ENCODE results near the gene FAM78A.

FAM78A gene

DNA sequence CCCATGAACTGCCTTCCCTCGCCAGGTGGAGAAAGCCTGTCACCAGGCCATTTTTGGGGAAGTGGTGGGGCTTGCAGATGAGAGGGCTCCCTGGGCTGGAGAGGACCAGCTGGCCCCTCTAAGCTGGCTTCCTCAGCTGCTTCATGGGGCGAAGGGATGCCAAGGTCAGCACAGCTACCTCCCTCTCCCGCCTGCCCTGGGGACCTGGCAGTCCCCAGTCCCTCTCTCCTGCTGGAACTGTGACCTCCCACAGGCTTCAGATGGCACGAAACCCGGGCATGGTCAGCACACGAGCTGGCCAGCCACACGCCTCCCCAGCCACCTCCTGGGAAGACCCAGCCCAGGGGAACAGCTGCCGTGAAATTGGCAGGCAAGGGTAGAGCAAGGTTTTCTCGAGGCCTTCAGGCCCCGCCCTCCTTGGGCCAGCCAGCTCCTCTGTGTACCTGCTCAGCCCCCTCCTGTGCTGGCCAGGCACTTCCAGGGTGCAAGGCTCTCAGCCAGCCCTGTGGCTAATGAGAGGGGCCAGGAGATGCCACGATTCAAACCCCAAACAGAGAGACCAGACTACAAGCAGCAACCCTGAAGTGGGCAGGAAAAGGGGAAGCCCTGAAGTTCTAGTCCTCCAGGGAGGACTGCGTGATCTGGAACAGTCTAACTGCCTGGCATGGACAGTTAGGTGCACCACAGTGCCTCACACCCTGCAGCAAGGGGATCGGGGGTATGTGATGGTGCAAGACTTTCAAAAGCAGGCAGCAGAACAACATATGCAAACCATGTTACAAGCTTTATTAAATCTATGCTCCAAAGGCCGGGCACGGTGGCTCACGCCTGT lies 26.1 kb upstream of the FAM78A start:
- DNase-seq: no peak

DNA sequence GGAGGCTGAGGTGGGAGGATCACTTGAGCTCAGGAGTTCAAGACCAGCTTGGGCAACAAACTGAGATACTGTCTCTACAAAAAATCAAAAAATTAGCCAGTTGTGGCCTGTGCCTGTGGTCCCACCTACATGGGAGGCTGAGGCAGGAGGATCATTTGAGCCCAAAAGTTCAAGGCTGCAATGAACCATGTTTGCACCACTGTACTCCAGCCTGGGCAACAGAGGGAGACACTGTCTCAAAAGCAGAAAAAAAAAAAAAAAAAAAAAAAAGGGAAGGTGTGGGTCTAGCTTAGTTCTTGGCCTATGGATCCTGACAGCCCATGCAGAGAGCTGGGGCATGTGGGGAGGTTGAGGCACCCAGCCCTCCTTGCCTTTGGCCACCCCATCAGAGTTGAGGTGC lies 24.1 kb upstream of the FAM78A start:
- DNase-seq: no peak

DNA sequence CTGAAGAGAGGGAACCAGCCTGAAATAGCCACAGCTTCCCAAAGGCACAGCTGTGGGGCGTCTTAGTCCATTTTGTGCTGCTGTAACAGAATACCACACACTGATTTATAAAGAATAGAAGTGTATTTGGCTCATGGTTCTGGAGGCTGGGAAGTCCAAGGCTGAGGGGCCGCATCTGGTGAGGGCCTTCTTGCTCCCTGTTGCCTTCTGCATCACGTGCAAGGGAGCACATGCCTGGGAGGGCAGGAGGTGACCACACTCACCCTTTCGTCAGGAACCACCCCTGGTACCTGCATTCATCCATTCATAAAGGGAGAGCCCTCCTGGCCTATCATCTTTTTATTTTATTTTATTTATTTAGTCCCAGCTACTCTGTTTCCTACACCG lies 23.6 kb upstream of the FAM78A start:
- DNase-seq: no peak

DNA sequence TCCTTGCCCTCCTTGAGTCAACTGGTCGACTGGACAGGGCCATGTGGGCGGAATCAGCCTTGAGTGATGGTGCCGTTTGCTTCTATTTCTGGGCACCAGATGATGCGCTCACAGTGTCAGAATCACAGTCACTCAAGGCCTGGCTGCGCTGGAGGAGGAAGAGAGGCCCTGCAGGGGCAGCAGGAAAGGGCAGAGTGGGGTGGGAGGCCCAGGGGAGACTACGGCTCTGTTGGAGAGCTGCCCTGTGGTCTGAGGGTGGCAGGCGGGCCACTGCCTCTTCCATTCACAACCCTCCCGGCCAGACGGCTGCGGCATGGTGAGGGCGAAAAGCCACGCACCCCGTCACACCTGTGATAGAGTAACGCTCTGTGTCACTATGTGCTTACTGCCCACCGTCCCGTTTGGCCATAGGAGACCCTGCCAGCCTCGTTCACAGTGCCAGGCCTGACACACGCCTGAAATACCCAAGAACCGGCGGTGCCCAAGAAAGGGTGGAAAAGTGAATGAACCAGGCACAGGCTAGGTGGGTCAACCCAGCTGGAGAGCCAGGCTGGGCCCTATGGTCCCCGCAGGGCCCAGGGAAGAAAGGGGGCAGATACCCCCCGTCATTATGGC lies 23.1 kb upstream of the FAM78A start:
- DNase-seq: no peak

DNA sequence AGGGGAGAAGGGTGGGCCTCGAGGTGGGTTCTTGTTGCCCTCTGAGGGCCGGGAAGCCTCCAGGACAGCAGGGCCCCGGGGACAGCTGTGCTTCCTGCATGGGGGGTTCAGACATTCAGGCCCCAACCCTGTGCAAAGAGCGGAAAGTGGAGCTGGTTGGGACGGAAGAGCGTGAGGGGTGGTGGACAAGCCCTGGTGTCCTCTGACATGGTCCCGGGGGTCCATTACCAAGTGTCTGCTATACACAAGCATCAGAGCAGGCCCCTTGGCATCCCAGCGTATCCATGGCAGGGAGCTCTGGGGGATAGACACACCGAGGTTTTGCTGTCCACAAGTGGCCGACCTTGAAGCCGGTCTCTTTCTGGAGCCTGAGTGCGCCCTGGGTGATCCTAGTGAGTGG lies 22.5 kb upstream of the FAM78A start:
- no peak for DNase-seq

DNA sequence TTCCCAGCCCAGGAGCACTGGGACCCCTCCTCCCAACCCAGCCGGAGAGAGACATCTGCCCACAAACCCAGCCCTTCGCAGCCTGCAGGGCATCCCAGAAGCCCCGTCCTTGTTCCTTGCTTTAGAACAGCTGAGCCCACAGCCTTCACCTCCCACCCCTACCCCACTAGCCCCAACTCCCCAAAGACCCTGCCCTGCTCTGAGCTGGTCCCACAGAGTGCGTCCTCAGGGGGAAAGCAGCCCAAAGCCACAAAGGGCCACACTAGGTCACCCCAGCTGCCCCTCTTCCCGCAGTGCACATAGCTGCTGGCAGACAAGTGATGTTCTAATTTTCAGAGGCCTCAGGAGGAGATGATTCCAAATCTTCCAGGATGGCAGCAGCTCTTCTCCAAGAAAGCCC lies 22.0 kb upstream of the FAM78A start:
- DNase-seq: no peak

DNA sequence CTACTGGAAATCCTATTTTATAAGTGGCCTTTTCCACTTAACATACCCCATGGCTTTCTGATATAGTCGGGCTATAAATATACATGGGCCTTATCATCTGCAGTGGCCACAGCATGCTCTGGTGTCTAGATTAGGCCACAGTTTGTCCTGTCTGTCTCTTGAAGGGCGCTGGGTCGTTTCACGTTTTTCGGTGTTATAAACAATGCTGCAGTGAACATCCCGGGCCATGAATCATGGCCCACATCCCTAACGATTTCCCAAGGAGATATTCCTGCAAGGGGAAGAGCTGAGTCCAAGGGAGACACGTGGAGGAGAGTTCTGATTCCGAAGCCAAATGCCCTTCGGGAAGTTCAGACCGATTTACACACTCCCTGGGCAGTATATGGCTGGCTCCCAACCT lies 21.6 kb upstream of the FAM78A start:
- no peak for DNase-seq

DNA sequence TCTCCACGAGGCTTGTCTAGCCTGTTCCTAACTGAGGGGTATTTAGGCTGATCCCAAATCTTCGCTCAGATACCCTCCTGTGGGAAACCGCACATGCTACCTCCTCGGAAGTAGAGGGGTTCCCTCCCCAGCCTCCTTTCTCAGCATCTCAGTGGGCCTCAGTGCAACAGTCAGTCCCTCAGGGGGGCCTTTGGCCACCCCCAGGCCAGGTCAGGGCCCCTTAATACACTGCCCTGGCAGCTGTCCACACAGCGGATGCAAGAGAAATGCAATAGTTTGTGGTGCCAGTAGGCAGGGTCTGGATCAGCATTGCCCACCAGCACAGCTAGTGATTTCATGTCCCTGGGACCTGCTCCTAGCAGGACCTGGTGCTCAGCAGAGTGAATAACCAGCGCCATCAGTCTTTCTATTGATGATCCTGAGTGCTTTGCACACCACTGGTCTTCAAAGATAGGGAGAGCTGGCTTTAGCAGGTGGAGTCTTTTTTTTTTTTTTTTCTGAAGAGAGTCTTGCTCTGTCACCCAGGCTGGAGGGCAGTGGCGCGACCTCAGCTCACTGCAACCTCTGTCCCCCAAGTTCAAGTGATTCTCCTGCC lies 20.7 kb upstream of the FAM78A start:
- no peak for DNase-seq

DNA sequence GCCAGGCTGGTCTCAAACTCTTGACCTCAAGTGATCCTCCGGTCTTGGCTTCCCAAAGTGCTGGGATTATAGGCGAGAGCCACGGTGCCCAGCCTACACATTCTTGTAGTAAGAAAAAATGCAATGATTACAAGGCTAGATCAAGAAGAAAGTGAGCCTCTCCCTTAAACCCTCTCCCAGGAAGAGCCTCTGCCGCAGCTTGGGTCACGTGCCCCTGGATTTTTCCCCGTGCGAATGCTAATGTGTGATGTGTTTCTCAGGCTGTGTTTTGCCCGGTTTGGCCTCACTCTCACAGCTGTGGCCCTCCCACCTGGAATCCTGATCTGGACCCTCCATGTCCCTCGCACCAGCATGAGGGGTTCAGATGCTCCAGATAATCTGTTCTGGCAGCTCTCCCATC lies 20.1 kb upstream of the FAM78A start:
- DNase-seq: no peak

DNA sequence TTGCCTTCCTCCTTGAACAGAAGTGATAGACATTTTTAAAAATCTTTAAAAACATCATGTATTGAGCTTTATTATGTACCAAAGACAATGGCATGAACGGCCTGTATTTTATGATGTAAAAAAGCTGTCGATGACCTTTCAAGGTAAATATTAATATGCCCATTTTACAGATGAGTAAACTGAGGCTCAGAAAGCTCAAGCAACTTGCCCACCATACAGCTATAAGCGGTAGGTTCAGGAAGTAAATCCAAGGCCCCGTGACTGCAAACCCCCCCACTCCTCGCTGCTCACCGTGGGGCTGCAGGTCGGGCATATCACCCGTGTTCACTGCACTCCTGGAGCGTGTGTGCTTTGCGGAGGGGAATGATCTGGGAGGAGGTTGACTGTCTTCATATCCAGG lies 16.6 kb upstream of the FAM78A start:
- DNase-seq: no peak

DNA sequence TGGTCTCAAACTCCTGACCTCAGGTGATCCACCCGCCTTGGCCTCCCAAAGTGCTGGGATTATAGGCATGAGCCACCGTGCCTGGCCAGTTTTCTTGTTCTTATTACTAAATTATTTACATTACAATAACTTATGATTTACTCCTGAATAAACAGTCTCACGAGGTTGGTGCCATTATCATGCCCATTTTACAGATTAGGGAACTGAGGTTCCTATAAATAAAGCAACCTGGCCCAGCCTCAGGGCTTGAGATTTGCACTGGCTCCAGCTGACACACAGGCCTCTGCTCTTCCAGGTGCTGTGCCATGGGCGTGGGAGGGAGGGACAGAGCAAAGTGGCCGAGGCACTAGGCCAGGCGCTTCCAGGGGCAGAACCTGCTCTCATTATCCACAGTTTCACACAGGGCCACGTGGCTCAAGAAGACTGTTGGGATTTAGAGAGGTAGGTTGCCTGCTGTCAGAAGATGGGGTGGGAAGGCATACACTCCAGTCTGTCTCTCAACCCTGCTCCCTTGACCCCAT lies 15.5 kb upstream of the FAM78A start:
- no peak for DNase-seq

DNA sequence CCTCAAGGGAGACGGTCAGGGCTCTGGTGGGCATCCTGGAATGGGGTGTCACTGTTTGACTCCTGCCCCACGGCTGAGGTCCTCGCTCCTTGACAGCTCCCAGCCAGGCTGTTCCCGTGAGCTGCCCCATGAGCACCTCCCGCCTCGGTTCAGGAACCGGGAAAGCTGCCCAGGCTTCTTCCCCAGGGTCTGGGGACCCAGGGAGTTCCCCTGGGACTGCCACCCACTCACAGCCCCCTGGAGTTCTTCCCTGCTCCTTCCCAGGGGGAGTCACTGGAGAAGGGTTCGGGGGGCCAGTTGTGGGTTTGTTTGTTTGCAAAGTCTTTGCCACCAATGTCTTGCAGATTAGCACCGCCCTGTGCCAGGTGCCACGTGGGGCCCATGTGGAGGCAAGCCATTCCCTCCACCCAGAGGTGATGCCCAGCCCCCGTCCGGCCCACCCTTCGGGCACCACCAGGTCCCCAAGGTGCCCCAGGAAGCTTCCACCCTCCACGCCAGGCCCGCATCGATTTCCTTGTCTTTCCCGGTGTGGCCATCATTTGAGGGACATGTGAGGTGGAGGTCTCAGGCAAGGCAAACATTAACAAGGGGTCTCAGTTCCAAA lies 14.6 kb upstream of the FAM78A start:
- no peak for DNase-seq

DNA sequence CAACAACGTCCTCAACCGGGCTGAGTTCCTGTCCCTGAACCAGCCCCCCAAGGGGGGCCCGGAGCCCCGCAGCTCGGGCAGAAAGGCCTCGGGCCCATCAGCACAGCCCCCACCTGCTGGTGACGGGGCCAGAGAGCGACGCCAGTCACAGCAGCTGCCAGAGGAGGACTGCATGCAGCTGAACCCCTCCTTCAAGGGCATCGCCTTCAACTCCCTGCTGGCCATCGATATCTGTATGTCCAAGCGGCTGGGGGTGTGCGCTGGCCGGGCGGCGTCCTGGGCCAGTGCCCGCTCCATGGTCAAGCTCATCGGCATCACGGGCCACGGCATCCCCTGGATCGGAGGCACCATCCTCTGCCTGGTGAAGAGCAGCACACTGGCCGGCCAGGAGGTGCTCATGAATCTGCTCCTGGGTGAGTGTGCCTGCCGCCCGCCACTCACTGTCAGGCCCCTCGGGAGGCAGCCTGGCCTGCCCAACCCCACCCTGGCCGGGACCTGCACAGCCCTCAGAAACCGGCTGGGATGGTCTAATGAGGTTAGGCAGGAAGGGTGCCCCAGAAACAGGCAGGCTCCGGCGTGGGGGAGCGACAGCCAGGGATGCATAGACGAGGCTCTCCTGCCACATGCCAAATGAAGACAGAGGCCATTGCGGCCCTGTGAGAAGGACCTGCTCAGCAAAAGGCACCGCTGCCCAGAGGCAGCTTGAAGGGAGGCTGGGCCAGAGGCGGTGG lies 13.9 kb upstream of the FAM78A start:
- DNase-seq: no peak

DNA sequence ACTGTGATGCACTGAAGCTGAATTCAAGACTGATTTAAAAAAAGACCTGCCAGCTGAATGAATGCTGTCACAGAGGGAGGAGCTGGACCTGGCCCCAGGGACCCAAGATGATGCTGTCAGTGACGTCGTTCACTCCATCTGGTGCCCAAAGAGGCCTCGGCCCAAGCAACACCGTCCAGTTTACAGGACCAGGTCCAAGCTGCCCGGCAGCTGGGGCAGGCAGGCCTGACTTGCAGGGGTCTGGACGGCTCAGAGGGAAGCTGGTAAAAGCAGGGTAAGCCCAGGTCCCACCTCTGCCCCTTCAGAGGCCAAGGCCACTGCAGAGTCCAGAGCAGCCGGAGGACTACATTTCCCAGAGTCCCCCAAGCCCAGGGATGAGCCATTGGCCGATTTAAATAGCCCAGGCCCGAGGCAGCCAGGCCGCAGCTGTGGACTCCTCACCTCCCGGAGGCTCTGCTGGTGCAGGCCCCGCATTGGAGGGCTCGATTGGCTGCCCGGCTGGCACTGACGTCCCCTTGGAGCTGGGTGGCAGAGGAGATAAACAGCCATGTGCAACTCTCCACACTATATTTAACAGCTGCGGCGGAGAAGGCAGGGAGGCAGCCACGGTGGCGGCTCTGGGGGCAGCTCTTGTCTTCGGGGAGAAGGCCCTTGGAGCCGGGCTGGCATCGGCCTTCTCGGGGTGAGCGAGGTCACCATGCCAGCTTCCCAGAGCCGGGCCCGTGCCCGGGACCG lies 13.2 kb upstream of the FAM78A start, which contains the start of gene PLPP7:
Gene PLPP7, plus strand, starts transcription at position 423 of the 735 bp plus-strand sequence. Its CDS starts 275 bp downstream, at position 698.
- DNase-seq: no peak

DNA sequence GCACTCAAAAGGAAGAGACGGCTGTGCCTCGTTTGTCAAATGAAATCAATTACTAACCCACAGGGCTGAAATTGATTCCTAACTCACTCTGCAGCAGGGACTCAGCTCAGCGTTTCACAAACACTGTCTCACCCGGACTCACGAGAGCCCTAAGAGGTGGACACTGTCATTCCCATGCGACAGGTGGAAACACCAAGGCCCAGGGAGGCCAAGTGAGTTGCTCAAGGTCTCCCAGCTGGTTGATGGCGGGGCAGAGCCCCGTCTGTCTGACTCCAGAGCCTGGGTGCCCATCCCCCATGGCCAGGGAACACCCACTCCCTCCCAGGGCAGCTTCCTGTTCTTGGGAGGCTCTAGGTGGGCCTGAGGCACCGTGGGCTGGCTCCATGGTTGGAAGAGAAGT lies 11.9 kb upstream of the FAM78A start:
- no peak for DNase-seq

DNA sequence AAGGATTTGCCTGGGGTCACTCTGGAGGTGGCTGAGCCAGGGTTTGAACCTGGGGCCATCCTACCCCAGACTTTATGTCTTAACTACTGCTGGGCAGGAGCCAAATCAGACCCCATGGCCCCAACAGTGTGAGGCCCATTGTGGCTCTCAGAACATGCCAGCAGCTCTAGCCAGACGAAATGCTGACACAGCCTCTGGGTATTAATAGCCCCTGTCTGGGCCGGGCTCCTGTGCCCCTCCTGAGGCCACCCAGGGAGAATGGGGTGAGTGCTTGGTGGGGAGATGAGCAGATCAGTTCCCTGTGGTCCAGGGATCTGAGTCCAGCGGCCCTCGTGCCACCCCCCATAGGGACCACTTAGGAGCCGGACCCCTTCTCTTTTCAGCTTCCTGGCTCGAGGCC lies 11.0 kb upstream of the FAM78A start:
- DNase-seq: no peak

DNA sequence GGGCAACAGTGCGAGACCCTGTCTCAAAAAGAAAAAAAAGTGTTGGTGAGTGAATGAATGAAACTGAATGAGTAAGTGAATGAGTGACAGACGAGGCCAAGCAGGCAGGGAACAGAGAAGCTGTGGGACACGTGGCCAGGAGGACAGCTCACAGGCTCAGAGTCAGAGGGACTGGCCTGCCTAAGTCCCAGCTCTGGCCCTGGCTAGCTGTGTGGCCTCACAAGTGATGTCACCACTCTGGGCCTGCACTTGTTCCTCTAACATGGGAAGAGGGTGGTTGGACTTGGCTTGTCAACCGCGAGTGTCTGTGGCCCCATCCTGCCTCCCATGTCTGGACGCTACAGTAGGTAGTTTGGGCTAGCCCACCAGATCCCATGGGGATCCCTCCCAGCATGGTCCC lies 8.5 kb upstream of the FAM78A start:
- no peak for DNase-seq

DNA sequence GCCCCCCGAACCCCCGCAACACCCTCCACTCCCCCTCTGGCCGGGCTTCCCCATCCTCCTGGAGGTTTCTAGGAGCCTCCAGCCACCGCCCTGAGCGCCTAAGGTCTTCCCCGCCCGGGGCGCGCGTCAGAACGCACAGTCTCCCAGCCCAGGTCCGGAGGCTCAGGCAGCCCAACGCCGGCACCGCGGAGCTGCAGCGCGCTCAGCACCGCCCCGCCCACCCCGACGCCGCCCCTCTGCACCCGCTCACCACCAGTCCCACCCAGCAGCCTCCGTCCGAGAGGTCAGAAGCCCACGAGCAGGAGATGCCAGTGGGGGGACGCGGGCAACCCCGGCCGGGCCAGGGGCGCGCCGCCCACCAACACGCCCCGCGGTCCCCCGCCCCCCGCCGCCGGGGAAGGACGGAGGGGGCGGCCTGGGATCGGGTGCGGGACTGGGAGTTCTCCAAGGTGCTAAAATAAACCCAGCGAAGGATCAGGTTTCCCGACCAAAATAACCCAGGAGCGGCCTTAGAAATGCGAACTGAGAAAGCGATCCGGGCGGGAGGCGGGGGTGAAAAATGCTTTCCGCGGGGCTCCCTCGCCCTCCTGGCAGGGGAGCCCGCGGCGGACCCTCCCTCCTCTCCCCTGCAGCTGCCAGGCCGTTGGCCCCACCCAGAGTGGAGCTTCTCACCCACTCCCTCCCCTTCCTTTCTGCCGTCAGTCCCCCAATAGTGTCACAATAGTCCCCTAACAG lies 6.5 kb upstream of the FAM78A start:
- no peak for DNase-seq

DNA sequence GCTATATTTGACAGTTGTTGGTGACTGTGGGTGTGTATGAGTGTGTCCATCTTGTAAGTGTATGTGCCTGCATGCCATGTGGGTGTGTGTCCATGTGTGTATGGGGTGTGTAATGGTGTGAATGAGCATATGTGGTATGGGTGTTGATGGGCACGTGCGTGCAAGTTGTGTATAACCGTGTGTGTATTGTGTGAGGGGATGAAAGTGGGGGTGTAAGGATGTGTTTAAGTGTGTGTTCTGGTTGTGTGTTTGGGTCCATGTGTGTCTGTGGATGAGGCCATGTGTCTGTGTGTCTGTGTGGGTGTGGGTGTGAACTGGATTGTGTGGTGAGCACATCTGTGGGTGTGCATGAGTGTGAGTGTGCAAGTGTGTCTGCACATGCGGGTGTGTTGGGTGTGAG lies 5.9 kb upstream of the FAM78A start:
- DNase-seq: no peak

DNA sequence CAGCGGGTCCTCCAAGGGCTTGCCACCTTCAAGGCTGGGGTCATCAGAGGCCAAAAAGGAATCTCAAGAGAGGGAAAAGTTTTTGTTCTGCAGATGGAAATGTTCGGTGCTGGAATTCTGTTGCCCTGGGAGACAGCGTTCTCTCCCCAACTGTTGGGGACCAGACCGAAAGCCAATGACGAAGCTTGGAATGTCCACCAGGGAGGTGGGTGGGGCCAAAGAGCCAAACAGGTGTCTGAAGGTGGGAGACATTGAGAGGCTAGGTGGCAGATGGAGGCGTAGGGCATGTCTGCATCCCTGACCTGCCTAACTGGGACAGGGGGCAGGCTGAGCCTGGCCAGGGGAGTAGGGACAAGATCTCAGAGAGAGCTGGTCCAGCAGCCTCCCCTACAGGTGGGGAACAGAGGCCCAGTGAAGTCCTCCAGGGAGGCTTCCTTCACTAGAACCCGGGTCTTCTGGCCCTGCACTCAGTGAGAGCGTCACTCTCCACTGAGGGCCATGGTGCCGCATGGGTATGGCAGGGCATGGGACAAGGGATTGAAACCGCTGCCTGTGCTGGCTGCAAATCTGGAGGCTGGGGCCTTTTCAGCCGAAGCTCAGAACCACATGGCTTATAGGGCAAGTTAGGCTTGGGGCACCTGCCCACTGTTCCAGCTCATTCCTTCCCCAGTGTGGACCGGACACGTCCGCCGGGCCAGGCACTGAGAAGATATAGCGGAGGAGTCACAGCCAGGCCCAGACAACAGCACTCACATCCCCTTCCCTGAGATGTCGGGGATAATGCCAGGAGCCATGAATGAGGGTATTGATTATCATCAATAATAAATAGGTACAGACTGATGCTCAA lies 5.0 kb upstream of the FAM78A start:
- no peak for DNase-seq

DNA sequence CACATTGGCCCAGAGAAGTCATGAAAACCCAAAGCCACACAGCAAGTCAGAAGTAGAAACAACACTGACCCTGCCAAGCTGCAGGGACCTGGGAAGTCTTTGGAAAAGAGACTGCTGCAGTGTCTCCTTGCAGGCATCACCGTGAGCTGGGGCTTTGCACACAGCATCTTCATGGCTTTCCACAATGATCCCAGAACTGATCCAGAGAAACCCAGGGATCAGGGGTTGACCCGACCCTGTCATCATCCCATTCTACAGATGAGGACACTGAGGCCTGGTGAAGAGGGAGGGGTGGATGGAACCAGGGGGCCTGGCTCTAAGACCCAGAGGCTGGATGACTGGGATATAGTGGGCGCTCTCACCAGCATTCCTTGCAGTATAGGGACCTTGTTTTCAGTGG lies 4.3 kb upstream of the FAM78A start:
- no peak for DNase-seq

Data from DMS79 (cell line).